Endodermal cell (in vitro differentiated cells): ENCODE results near the gene RSAD2. TPM values are rescaled to one million over a fixed set of nuclear protein-coding genes. Genes with fewer than 3 reads are reported as not detected.

Experiments used
- DNase-seq: peaks from one replicate; pipeline ENCODE4 v3.0.0-alpha.2; 2017
- H3K27ac ChIP-seq: 2 replicates; pipeline ENCODE4 v1.5.1; 2013; ENCODE audit warnings: mild to moderate bottlenecking, low read depth, low read length, moderate library complexity
- H3K27me3 ChIP-seq: 2 replicates; pipeline ENCODE4 v1.6.1; 2013; ENCODE audit warnings: mild to moderate bottlenecking, low read length, moderate library complexity; ENCODE audit not compliant: insufficient read depth, control insufficient read depth, poor library complexity, severe bottlenecking
- H3K36me3 ChIP-seq: 2 replicates; pipeline ENCODE4 v1.7.0; 2013; ENCODE audit warnings: mild to moderate bottlenecking, low read length, moderate library complexity; ENCODE audit not compliant: control insufficient read depth, insufficient read depth
- H3K4me1 ChIP-seq: one replicate; pipeline ENCODE4 v1.7.0; 2013; ENCODE audit warnings: low read length; ENCODE audit not compliant: control insufficient read depth, insufficient read depth
- H3K4me3 ChIP-seq: 2 replicates; pipeline ENCODE4 v1.5.1; 2013; ENCODE audit warnings: mild to moderate bottlenecking, low read length, moderate library complexity
- H3K9ac ChIP-seq: 2 replicates; pipeline ENCODE4 v1.6.1; 2013; ENCODE audit warnings: mild to moderate bottlenecking, low read length, moderate library complexity; ENCODE audit not compliant: poor library complexity, severe bottlenecking; ENCODE audit errors: extremely low read depth
- H3K9me3 ChIP-seq: 2 replicates; pipeline ENCODE4 v1.6.1; 2013; ENCODE audit warnings: mild to moderate bottlenecking, low read length, moderate library complexity; ENCODE audit not compliant: control insufficient read depth
- H3K27ac Mint-ChIP-seq: 2 replicates; pipeline ENCODE4 v1.8.0; 2020; ENCODE audit warnings: mixed read lengths
- H3K27me3 Mint-ChIP-seq: 2 replicates; pipeline ENCODE4 v1.8.0; 2021; ENCODE audit warnings: mild to moderate bottlenecking, mixed read lengths; ENCODE audit not compliant: insufficient read depth
- H3K36me3 Mint-ChIP-seq: 2 replicates; pipeline ENCODE4 v1.8.0; 2020; ENCODE audit warnings: low read depth, mixed read lengths
- H3K4me1 Mint-ChIP-seq: 2 replicates; pipeline ENCODE4 v1.8.0; 2020; ENCODE audit warnings: mixed read lengths
- H3K4me3 Mint-ChIP-seq: 2 replicates; pipeline ENCODE4 v1.8.0; 2020; ENCODE audit warnings: mild to moderate bottlenecking, moderate library complexity, mixed read lengths
- H3K9me3 Mint-ChIP-seq: 2 replicates; pipeline ENCODE4 v1.8.0; 2020; ENCODE audit warnings: mild to moderate bottlenecking, mixed read lengths
- CTCF ChIP-seq: fragments of 200-600 bp; sonication (generic); conservative IDR thresholded peaks from 2 replicates; pipeline ENCODE4 v1.5.0; 2021; ENCODE audit warnings: antibody characterized with exemption, mild to moderate bottlenecking
- WGBS, 2 experiments: methylation state at CpG; one replicate each; pipeline versions ENCODE4 v1.1.5 to v1.1.7; 2013; ENCODE audit warnings: missing lambda C conversion rate in 2 of 2, mixed read lengths in 1 of 2; ENCODE audit not compliant: insufficient coverage in 1 of 2, insufficient read length in 1 of 2; 5-methylcytosine and 5-hydroxymethylcytosine counted together
- total RNA-seq, 2 donors: library from RNA; stranded (reverse); fragmentation: NEBNext Ultra II Directional in 1 of 2; extraction: Animal tissue kit (Norgen Biotek cat#: 25700) in 1 of 2; gene quantifications; 2 replicates in 1 of 2; 3 replicates in 1 of 2; pipeline ENCODE4 v1.2.1, GENCODE V29; 2021

RSAD2 gene
- total RNA-seq, 2 donors from 2014 or later, result 0.35 to 0.75 TPM

- H3K9ac ChIP-seq, result no peak overlapping the region
- Mint-ChIP-seq H3K4me1 (no peaks in the 10 kb centered on the region), H3K27ac (no peak overlapping the region), H3K4me3 (no peak overlapping the region), H3K9me3 (peaks cover 46% of the 10 kb centered on the region), H3K36me3 (no peaks in the 10 kb centered on the region), H3K27me3 (no peaks in the 10 kb centered on the region)
- peaks cover 12% of the 10 kb centered on the region for H3K9me3 ChIP-seq
- no peak overlapping the region for H3K4me3 ChIP-seq
- H3K27ac ChIP-seq, result no peak overlapping the region
- H3K4me1 ChIP-seq, result no peaks in the 10 kb centered on the region
- DNase-seq, result no peak
- no peaks in the 10 kb centered on the region for H3K36me3 ChIP-seq
- TF ChIP-seq CTCF, result no peak
- no peaks in the 10 kb centered on the region for H3K27me3 ChIP-seq
These were observed 42.1 kb upstream of the RSAD2 start for GRCh38 chr2:6835467-6835866.

- 92 to 96% methylated on average over 2 to 4 of the region's 4 CpGs for WGBS, 2 experiments
- Mint-ChIP-seq H3K36me3 (no peaks in the 10 kb centered on the region), H3K9me3 (peaks cover 42% of the 10 kb centered on the region)
These were observed 38.8 kb upstream of the RSAD2 start for GRCh38 chr2:6838673-6839319.

GRCh38 chr2:6841537-6842287 is 35.9 kb upstream of the RSAD2 start:
- no peaks in the 10 kb centered on the region for H3K4me1 ChIP-seq
- TF ChIP-seq CTCF, result no peak
- no peak overlapping the region for H3K4me3 Mint-ChIP-seq
- no peak for DNase-seq
- no peak overlapping the region for H3K9ac ChIP-seq
- H3K9me3 Mint-ChIP-seq, result peaks cover 67% of the 10 kb centered on the region
- no peak overlapping the region for H3K4me3 ChIP-seq
- H3K9me3 ChIP-seq, result peaks cover 40% of the 10 kb centered on the region
- no peak overlapping the region for H3K27ac ChIP-seq
- H3K4me1 Mint-ChIP-seq, result no peaks in the 10 kb centered on the region
- H3K27ac Mint-ChIP-seq, result no peak overlapping the region
- H3K36me3 ChIP-seq, result no peaks in the 10 kb centered on the region
- WGBS, 2 experiments, result 80 to 83% methylated on average over 1 to 2 of the region's 2 CpGs
- H3K27me3 Mint-ChIP-seq, result no peaks in the 10 kb centered on the region
- H3K36me3 Mint-ChIP-seq, result peaks cover 2% of the 10 kb centered on the region
- H3K27me3 ChIP-seq, result no peaks in the 10 kb centered on the region

More at GRCh38 chr2:6838673-6839319, 38.8 kb upstream of the RSAD2 start:
- Mint-ChIP-seq H3K27ac (no peak overlapping the region), H3K27me3 (no peaks in the 10 kb centered on the region), H3K4me1 (no peaks in the 10 kb centered on the region), H3K4me3 (no peak overlapping the region)
- Histone ChIP-seq H3K27ac (no peak overlapping the region), H3K9me3 (peaks cover 10% of the 10 kb centered on the region), H3K4me3 (no peak overlapping the region), H3K4me1 (no peaks in the 10 kb centered on the region), H3K27me3 (no peaks in the 10 kb centered on the region), H3K36me3 (no peaks in the 10 kb centered on the region), H3K9ac (no peak overlapping the region)
- no peak for DNase-seq
- no peak for TF ChIP-seq CTCF
